Measurements from ENCODE around the gene FAM177A1. TPM values are rescaled to one million over a fixed set of nuclear protein-coding genes. Genes with fewer than 3 reads are reported as not detected.

The FAM177A1 gene
- total RNA-seq, 1 donor from 2014 or later: 46.2 TPM

- no peak overlapping the region for H3K4me3 Mint-ChIP-seq (ENCODE audit: low read depth)
- no peaks in the 10 kb centered on the region for H3K27me3 Mint-ChIP-seq
- no peaks in the 10 kb centered on the region for H3K36me3 Mint-ChIP-seq (ENCODE audit: insufficient read depth)
- peaks cover 11% of the 10 kb centered on the region for H3K4me1 Mint-ChIP-seq (ENCODE audit: low read depth)
- H3K9me3 Mint-ChIP-seq (ENCODE audit: low read depth): no peaks in the 10 kb centered on the region
- TF ChIP-seq CTCF (IDR thresholded peaks at IDR 0.05; ENCODE audit: unreplicated experiment): no peak
- DNase-seq (ENCODE audit: low spot score, unreplicated experiment): no peak
- no peak overlapping the region for H3K27ac Mint-ChIP-seq
These were observed 3.4 kb upstream of the FAM177A1 start for GRCh38 chr14:35042632-35043031.

- Mint-ChIP-seq H3K4me3 (ENCODE audit: low read depth) (no peak overlapping the region), H3K27me3 (no peaks in the 10 kb centered on the region), H3K9me3 (ENCODE audit: low read depth) (no peaks in the 10 kb centered on the region), H3K4me1 (ENCODE audit: low read depth) (peaks cover 15% of the 10 kb centered on the region), H3K36me3 (ENCODE audit: insufficient read depth) (no peaks in the 10 kb centered on the region), H3K27ac (no peak overlapping the region)
- DNase-seq (ENCODE audit: low spot score, unreplicated experiment): no peak
- TF ChIP-seq CTCF (IDR thresholded peaks at IDR 0.05; ENCODE audit: unreplicated experiment): no peak
These were observed 3.0 kb upstream of the FAM177A1 start for GRCh38 chr14:35043046-35043445.

GRCh38 chr14:35044939-35045797, 904 bp upstream of the FAM177A1 start:
- peaks cover 17% of the 10 kb centered on the region for H3K4me1 Mint-ChIP-seq (ENCODE audit: low read depth)
- DNase-seq (ENCODE audit: low spot score, unreplicated experiment): no peak
- H3K27me3 Mint-ChIP-seq: no peaks in the 10 kb centered on the region
- no peak for TF ChIP-seq CTCF (IDR thresholded peaks at IDR 0.05; ENCODE audit: unreplicated experiment)
- H3K27ac Mint-ChIP-seq: peak overlapping the region; percentile 97
- peak overlapping the region; percentile 95 for H3K4me3 Mint-ChIP-seq (ENCODE audit: low read depth)
- H3K9me3 Mint-ChIP-seq (ENCODE audit: low read depth): no peaks in the 10 kb centered on the region
- H3K36me3 Mint-ChIP-seq (ENCODE audit: insufficient read depth): no peaks in the 10 kb centered on the region

GRCh38 chr14:35045798-35046047, 349 bp upstream of the FAM177A1 start:
- no peaks in the 10 kb centered on the region for H3K9me3 Mint-ChIP-seq (ENCODE audit: low read depth)
- H3K36me3 Mint-ChIP-seq (ENCODE audit: insufficient read depth): no peaks in the 10 kb centered on the region
- H3K4me3 Mint-ChIP-seq (ENCODE audit: low read depth): peak overlapping the region; percentile 95
- H3K4me1 Mint-ChIP-seq (ENCODE audit: low read depth): peaks cover 17% of the 10 kb centered on the region
- peak overlapping the region; percentile 97 for H3K27ac Mint-ChIP-seq
- H3K27me3 Mint-ChIP-seq: no peaks in the 10 kb centered on the region
- no peak for TF ChIP-seq CTCF (IDR thresholded peaks at IDR 0.05; ENCODE audit: unreplicated experiment)
- no peak for DNase-seq (ENCODE audit: low spot score, unreplicated experiment)

GRCh38 chr14:35046751-35047536, 872 bp downstream of the FAM177A1 start:
- Mint-ChIP-seq H3K27ac (peak overlapping the region; percentile 99), H3K9me3 (ENCODE audit: low read depth) (no peaks in the 10 kb centered on the region), H3K27me3 (no peaks in the 10 kb centered on the region), H3K36me3 (ENCODE audit: insufficient read depth) (peaks cover 1% of the 10 kb centered on the region), H3K4me3 (ENCODE audit: low read depth) (peak overlapping the region; percentile 95), H3K4me1 (ENCODE audit: low read depth) (peaks cover 17% of the 10 kb centered on the region)
- no peak for DNase-seq (ENCODE audit: low spot score, unreplicated experiment)
- TF ChIP-seq CTCF (IDR thresholded peaks at IDR 0.05; ENCODE audit: unreplicated experiment): no peak
